T-helper 2 cell treated with Interferon-gamma antibody and Interleukin-4, amounts not matched to agents 100 ng/mL and 5 ng/mL, for 36 hours (primary cell): ENCODE data around the gene GJA5. TPM values are rescaled to one million over a fixed set of nuclear protein-coding genes. Genes with fewer than 3 reads are reported as not detected.

Experiments
- intact Hi-C: fragments of 100-400 bp; cut with micrococcal nuclease; formaldehyde crosslinking; loops from one replicate; pipeline ENCODE4 v1.15.1; 2023
- total RNA-seq: library from RNA; stranded (reverse); gene quantifications from 2 replicates; pipeline ENCODE4 v1.2.3, GENCODE V29; 2022

GJA5 gene
- total RNA-seq, result not detected in 2 replicates

- intact Hi-C loops, result no loop called here
Observed at GRCh38 chr1:147760481-147761260, at the start of gene GJA5. Gene GJA5 (minus strand): TSS chr1:147760602. CDS start chr1:147759238, 1,364 bp downstream.

- intact Hi-C loops, result no loop called here
Observed at GRCh38 chr1:147809236-147809635, 48.8 kb upstream of the GJA5 start.

DNA sequence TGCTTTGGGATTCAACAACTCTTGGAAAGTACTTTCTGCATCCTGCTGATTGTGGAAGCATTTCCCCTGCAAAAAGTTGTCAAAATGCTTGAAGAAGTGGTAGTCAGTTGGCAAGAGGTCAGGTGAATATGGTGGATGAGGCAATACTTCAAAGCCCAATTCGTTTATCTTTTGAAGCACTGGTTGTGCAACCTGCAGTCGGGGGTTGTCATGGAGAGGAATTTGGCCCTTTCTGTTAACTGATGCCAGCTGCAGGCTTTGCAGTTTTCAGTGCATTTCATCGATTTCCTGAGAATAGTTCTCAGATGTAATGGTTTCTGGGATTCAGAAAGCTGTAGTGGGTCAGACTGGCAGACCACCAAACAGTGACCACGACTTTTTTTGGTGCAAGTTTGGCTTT lies 47.6 kb upstream of the GJA5 start:
- intact Hi-C loops, result no loop called here

GRCh38 chr1:147807405-147807804 lies 47.0 kb upstream of the GJA5 start:
- intact Hi-C loops, result no loop called here

DNA sequence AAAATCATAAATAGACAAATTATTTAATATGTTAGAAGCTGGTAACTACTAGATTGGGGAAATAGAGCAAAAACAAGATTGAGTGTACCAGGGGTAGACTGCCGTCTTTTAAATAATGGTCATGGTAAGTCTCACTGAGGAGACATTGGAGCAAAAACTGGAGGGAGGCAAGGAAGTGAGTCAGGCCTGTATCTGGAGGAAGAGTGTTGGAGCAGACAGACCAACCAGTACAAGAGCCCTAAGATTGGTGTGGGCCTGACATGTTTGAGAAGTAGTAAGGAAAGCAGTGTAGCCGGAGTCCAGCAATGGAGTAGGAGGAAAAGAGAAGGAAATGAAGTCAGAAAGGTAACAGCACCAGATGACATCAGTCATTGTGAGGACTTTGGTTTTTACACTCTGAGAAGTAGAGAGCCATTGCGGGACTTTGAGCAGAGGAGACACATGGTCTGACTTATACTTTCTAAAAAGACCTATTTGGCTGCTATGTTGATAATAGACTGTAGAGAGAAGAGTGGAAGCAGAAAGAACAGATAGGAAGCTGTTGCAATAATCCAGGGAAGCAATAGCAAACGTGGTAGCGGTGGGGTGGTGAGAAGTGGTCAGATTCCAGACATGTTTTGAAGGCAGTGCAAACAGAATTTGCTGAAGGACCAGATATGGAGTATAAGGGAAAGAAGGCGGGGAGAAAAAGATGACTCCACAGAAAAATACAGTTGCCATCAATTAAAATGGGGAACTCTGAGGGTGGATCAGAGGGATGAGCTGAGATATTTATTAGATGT lies 44.7 kb upstream of the GJA5 start:
- intact Hi-C loops, result no loop called here

- intact Hi-C loops, result no loop called here
Observed at GRCh38 chr1:147800804-147801203, 40.4 kb upstream of the GJA5 start.

DNA sequence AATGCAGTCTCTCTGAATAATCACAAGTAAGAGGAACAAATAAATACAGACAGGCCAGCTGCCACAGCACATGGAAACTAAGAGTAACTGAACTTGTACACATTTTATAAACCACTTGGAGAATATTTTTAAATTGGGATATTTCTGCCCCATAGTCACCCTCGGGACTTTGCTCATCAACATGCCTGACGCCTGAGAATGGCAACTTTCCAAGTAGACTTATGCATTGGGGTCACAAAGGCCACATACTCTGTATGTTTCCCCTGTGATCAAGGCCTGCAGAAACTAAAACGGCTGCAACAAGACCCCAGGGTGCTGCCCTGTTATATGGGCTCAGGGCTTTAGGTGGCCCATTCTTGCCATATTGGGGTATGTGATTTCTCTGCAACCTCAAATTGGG lies 38.3 kb upstream of the GJA5 start:
- intact Hi-C loops, result no loop called here

GRCh38 chr1:147794570-147794969 lies 34.2 kb upstream of the GJA5 start:
- intact Hi-C loops, result no loop called here

GRCh38 chr1:147791876-147792275 lies 31.5 kb upstream of the GJA5 start:
- intact Hi-C loops, result no loop called here

DNA sequence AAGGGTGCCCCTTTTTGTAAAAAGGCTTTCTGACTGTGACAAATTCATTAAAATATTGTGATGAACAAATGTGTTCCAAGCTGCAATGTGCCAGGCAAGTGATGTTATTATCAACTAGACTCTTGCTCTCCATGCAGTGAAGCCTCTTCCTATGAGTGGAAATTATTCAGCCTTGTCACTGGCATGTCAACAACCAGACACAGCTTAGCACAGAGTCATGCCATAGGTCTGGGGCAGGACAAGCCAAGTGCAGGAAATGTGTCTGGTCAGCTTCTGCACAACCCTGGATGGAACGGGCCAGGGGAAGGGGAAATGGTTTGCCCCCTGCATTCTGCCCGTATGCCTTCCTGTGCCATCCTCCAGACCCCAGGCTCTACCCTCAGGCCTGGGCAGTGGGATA lies 27.4 kb upstream of the GJA5 start:
- intact Hi-C loops, result no loop called here

GRCh38 chr1:147786536-147786935 lies 26.1 kb upstream of the GJA5 start:
- intact Hi-C loops, result no loop called here

GRCh38 chr1:147785794-147786506 lies 25.5 kb upstream of the GJA5 start:
- intact Hi-C loops, result no loop called here

DNA sequence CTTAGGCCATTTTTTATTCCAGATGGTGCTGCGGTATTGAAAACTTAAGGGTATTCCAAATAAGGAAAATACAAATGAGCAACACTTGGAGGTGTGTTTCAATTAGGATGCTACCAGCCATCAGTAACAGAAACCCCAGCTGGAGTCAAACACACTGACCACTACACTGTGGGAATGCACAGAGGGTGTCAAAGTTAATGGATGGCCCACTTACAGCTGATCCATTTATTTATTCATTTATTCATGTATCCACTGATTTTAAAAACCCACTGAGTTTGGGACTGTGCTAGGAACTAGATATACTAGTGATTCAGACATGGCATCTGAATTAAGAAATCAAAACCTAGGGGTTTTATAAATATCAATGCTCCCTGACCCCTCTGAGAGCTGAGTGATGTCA lies 24.5 kb upstream of the GJA5 start:
- intact Hi-C loops, result no loop called here

GRCh38 chr1:147781056-147781471 lies 20.7 kb upstream of the GJA5 start:
- intact Hi-C loops, result no loop called here

DNA sequence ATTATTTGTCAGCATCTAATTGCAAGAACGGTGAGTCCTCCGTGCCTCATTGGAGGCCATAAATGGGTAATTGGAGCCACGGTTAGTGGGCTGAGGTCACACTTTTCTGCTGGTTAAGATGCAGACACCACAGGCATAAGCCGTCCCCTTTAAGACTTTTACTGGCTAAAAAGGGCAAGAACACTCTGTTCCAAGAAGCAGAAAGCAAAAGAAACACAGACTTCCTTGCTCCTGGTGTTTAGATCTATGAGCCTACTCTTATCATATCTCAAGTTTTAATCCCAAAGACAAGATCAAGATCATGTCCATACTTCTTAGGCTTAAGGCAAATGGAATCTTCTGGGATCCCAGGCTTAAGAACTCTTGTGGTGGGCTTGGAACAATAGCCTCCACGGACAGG lies 17.3 kb upstream of the GJA5 start:
- intact Hi-C loops, result no loop called here

DNA sequence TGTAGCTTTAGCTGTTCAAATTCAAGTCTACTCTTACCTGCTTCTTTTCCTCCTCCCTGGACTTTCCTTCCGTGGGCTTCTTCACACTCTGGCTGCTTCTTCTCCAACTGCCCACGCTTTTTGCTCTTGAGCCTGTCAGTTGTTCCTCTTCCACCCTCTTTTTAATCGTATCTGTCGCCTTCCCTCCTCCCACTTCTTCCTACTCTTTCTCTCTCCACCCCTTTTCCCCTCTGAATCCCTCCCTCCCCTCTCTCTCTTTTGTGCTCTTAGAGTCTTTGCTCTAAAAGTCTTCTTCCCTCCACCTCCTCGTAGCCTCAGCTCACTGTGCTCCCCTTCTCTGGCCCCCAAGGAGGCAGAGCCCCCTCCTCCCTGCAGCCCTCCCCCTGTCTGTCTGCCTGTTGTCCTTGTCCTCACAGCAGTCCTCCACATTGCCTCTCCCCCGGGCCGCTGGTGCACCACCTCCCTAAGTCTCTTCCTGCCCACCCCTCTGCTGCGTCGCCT lies 12.9 kb upstream of the GJA5 start:
- intact Hi-C loops, result no loop called here

- intact Hi-C loops, result no loop called here
Observed at GRCh38 chr1:147772570-147772969, 12.2 kb upstream of the GJA5 start.

- intact Hi-C loops, result no loop called here
Observed at GRCh38 chr1:147771226-147772125, 11.1 kb upstream of the GJA5 start.

DNA sequence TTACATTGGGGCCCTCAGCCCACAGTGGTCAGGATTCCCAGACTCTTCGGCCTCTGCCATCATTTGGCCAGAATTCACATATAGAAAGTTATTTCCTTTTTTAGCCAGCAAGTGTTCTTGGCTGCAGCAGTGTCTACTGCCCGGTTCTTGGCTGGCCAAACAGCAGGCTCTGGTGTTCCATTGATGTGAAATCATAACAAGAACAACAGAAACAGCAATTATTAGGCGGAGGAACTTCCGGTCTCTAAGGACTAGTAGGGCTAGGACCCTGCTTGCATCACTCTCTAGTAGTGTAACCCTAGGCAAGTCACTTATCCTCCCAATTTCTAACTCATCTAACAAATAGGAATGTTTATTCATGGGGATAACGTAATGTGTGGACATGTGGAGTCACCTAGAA lies 8.7 kb upstream of the GJA5 start:
- intact Hi-C loops, result no loop called here

- intact Hi-C loops, result no loop called here
Observed at GRCh38 chr1:147768582-147768981, 8.2 kb upstream of the GJA5 start.

DNA sequence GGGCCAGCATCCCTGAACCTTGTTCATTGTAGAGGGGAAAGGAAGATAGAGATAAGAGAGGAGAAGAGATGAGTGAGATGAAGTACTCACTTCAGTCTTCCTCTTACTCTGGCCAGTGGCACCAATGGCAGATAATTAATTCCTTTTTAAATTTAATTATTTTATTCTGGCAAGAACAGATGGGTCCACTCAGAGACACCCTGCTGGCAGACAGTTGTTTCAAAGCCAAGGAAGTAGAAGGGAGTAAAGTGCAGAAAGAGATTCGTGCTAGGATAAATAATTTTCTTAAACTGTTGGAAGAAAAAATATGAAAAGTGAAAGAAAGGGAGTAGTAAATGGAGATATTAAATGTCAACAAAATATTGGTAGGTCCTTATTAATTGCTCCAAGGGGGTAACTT lies 7.7 kb upstream of the GJA5 start:
- intact Hi-C loops, result no loop called here
